GM23248 (cell line): Measurements from ENCODE around the gene KCNG2.

Source experiments
- EZH2 ChIP-seq: fragments of 200-600 bp; sonication (generic); IDR thresholded peaks from 2 replicates; pipeline ENCODE4 v1.6.1; 2018; ENCODE audit warnings: antibody characterized with exemption, mild to moderate bottlenecking; ENCODE audit not compliant: insufficient read depth, poor library complexity, severe bottlenecking
- EZH2phosphoT487 ChIP-seq: fragments of 200-600 bp; sonication (generic); IDR thresholded peaks from 2 replicates; pipeline ENCODE4 v1.6.1; 2018; ENCODE audit warnings: antibody characterized with exemption, moderate library complexity, mild to moderate bottlenecking, low read depth; ENCODE audit not compliant: insufficient read depth

GRCh38 chr18:79911344-79912270, 113.9 kb downstream of the KCNG2 start:
- TF ChIP-seq EZH2 (no peak), EZH2phosphoT487 (no peak)
